ENCODE measurements around the gene IGSF21. TPM values are rescaled to one million over a fixed set of nuclear protein-coding genes. Genes with fewer than 3 reads are reported as not detected.

Gene IGSF21
- total RNA-seq, 1 donor from 2014 or later, result 1.8 TPM

GRCh38 chr1:18126616-18127015, 19.0 kb downstream of the IGSF21 start:
- no peak for TF ChIP-seq CTCF (IDR thresholded peaks at IDR 0.05)
- Histone ChIP-seq H3K27me3 (ENCODE audit: low read depth) (peaks cover 6% of the 10 kb centered on the region), H3K9me3 (no peaks in the 10 kb centered on the region), H3K36me3 (no peaks in the 10 kb centered on the region), H3K4me3 (no peak overlapping the region), H3K4me1 (no peaks in the 10 kb centered on the region), H3K27ac (no peak overlapping the region)
- intact Hi-C loops (cut with DNase I), result no loop called here
- no peak for DNase-seq
- no peak for ATAC-seq

- Histone ChIP-seq H3K27ac (no peak overlapping the region), H3K36me3 (no peaks in the 10 kb centered on the region), H3K4me1 (no peaks in the 10 kb centered on the region), H3K4me3 (no peak overlapping the region), H3K27me3 (ENCODE audit: low read depth) (peaks cover 10% of the 10 kb centered on the region), H3K9me3 (no peaks in the 10 kb centered on the region)
- ATAC-seq, result no peak
- no peak for TF ChIP-seq CTCF (IDR thresholded peaks at IDR 0.05)
- DNase-seq, result no peak
- intact Hi-C loops (cut with DNase I), result no loop called here
Observed at GRCh38 chr1:18128298-18128697, 20.7 kb downstream of the IGSF21 start.

- peaks cover 20% of the 10 kb centered on the region for H3K27me3 ChIP-seq (ENCODE audit: low read depth)
- no peak overlapping the region for H3K4me3 ChIP-seq
- H3K27ac ChIP-seq, result no peak overlapping the region
- no peaks in the 10 kb centered on the region for H3K9me3 ChIP-seq
- DNase-seq (no peak), ATAC-seq (no peak)
- TF ChIP-seq CTCF (IDR thresholded peaks at IDR 0.05), result no peak
- H3K4me1 ChIP-seq, result no peaks in the 10 kb centered on the region
- H3K36me3 ChIP-seq, result no peaks in the 10 kb centered on the region
- intact Hi-C loops (cut with DNase I), result no loop called here
Observed at GRCh38 chr1:18130356-18130755, 22.8 kb downstream of the IGSF21 start.

- no peaks in the 10 kb centered on the region for H3K36me3 ChIP-seq
- H3K9me3 ChIP-seq, result no peaks in the 10 kb centered on the region
- no peaks in the 10 kb centered on the region for H3K4me1 ChIP-seq
- no peak overlapping the region for H3K27ac ChIP-seq
- DNase-seq (no peak), ATAC-seq (no peak)
- H3K4me3 ChIP-seq, result no peak overlapping the region
- TF ChIP-seq CTCF (IDR thresholded peaks at IDR 0.05), result no peak
- intact Hi-C loops (cut with DNase I), result no loop called here
- H3K27me3 ChIP-seq (ENCODE audit: low read depth), result peaks cover 20% of the 10 kb centered on the region
Observed at GRCh38 chr1:18132022-18132710, 24.6 kb downstream of the IGSF21 start.

- DNase-seq (no peak), ATAC-seq (no peak)
Observed at GRCh38 chr1:18132711-18133541, 25.3 kb downstream of the IGSF21 start.

More at GRCh38 chr1:18132711-18133541, 25.3 kb downstream of the IGSF21 start:
- no peaks in the 10 kb centered on the region for H3K4me1 ChIP-seq
- no peak for TF ChIP-seq CTCF (IDR thresholded peaks at IDR 0.05)
- intact Hi-C loops (cut with DNase I), result no loop called here
- no peaks in the 10 kb centered on the region for H3K36me3 ChIP-seq
- H3K27ac ChIP-seq, result no peak overlapping the region
- peaks cover 20% of the 10 kb centered on the region for H3K27me3 ChIP-seq (ENCODE audit: low read depth)
- no peaks in the 10 kb centered on the region for H3K9me3 ChIP-seq
- no peak overlapping the region for H3K4me3 ChIP-seq
